ENCODE data around the gene EGFL8. TPM values are rescaled to one million over a fixed set of nuclear protein-coding genes. Genes with fewer than 3 reads are reported as not detected.
"Not testable (repeated sequence)": the region's sequence is repeated elsewhere in the genome, so short reads cannot be mapped to it uniquely, and the experiment has no call there.

Gene EGFL8
- total RNA-seq, 1 donor from 2014 or later = 15.4 TPM

- Mint-ChIP-seq H3K27me3 (ENCODE audit: low read depth) (no peaks in the 10 kb centered on the region), H3K36me3 (ENCODE audit: low read depth) (peaks cover 17% of the 10 kb centered on the region), H3K9me3 (ENCODE audit: low read depth) (no peaks in the 10 kb centered on the region), H3K4me1 (ENCODE audit: low read depth) (peaks cover 44% of the 10 kb centered on the region), H3K4me3 (ENCODE audit: unreplicated experiment) (no peak overlapping the region), H3K27ac (ENCODE audit: unreplicated experiment) (no peak overlapping the region)
- no peak for TF ChIP-seq CTCF (IDR thresholded peaks at IDR 0.05)
- no peak for DNase-seq (ENCODE audit: low spot score)
Observed at GRCh38 chr6:32183030-32183429, 18.6 kb downstream of the EGFL8 start.

- Mint-ChIP-seq H3K27me3 (ENCODE audit: low read depth) (no peaks in the 10 kb centered on the region), H3K4me3 (ENCODE audit: unreplicated experiment) (no peak overlapping the region), H3K4me1 (ENCODE audit: low read depth) (peaks cover 48% of the 10 kb centered on the region), H3K9me3 (ENCODE audit: low read depth) (no peaks in the 10 kb centered on the region), H3K36me3 (ENCODE audit: low read depth) (peaks cover 17% of the 10 kb centered on the region), H3K27ac (ENCODE audit: unreplicated experiment) (peak overlapping the region; percentile 8)
- peak; percentile 46 for DNase-seq (ENCODE audit: low spot score)
- no peak for TF ChIP-seq CTCF (IDR thresholded peaks at IDR 0.05)
Observed at GRCh38 chr6:32183483-32184083, 19.2 kb downstream of the EGFL8 start.

GRCh38 chr6:32184084-32184640 lies 19.8 kb downstream of the EGFL8 start, which contains the start of gene AGER:
Gene AGER, minus strand, starts transcription at chr6:32184253. Its CDS starts 31 bp downstream, at chr6:32184222.
- Mint-ChIP-seq H3K36me3 (ENCODE audit: low read depth) (peaks cover 17% of the 10 kb centered on the region), H3K4me3 (ENCODE audit: unreplicated experiment) (no peak within 1 kb of the TSS), H3K4me1 (ENCODE audit: low read depth) (peaks cover 48% of the 10 kb centered on the region), H3K9me3 (ENCODE audit: low read depth) (no peaks in the 10 kb centered on the region), H3K27ac (ENCODE audit: unreplicated experiment) (peak within 1 kb of the TSS; percentile 17), H3K27me3 (ENCODE audit: low read depth) (no peaks in the 10 kb centered on the region)
- no peak for TF ChIP-seq CTCF (IDR thresholded peaks at IDR 0.05)
- peak; percentile 56 for DNase-seq (ENCODE audit: low spot score)

- peaks cover 11% of the 10 kb centered on the region for H3K36me3 Mint-ChIP-seq (ENCODE audit: low read depth)
- peaks cover 42% of the 10 kb centered on the region for H3K4me1 Mint-ChIP-seq (ENCODE audit: low read depth)
- peak overlapping the region; percentile 78 for H3K27ac Mint-ChIP-seq (ENCODE audit: unreplicated experiment)
- not testable (repeated sequence) for H3K9me3 Mint-ChIP-seq (ENCODE audit: low read depth); H3K27me3 Mint-ChIP-seq (ENCODE audit: low read depth); H3K4me3 Mint-ChIP-seq (ENCODE audit: unreplicated experiment)
- DNase-seq (ENCODE audit: low spot score) = peak; percentile 48
Observed at GRCh38 chr6:32185681-32186131, 21.3 kb downstream of the EGFL8 start.

- H3K9me3 Mint-ChIP-seq (ENCODE audit: low read depth); H3K27me3 Mint-ChIP-seq (ENCODE audit: low read depth); H3K36me3 Mint-ChIP-seq (ENCODE audit: low read depth); H3K4me3 Mint-ChIP-seq (ENCODE audit: unreplicated experiment): not testable (repeated sequence)
- H3K27ac Mint-ChIP-seq (ENCODE audit: unreplicated experiment) = peak overlapping the region; percentile 78
- peak; percentile 63 for DNase-seq (ENCODE audit: low spot score)
- peaks cover 46% of the 10 kb centered on the region for H3K4me1 Mint-ChIP-seq (ENCODE audit: low read depth)
Observed at GRCh38 chr6:32186151-32186840, 21.9 kb downstream of the EGFL8 start.

- Mint-ChIP-seq H3K27ac (ENCODE audit: unreplicated experiment) (peak overlapping the region; percentile 12), H3K36me3 (ENCODE audit: low read depth) (peaks cover 10% of the 10 kb centered on the region), H3K4me3 (ENCODE audit: unreplicated experiment) (no peak overlapping the region), H3K4me1 (ENCODE audit: low read depth) (peaks cover 55% of the 10 kb centered on the region), H3K27me3 (ENCODE audit: low read depth) (no peaks in the 10 kb centered on the region), H3K9me3 (ENCODE audit: low read depth) (no peaks in the 10 kb centered on the region)
- DNase-seq (ENCODE audit: low spot score) = peak; percentile 57
- no peak for TF ChIP-seq CTCF (IDR thresholded peaks at IDR 0.05)
Observed at GRCh38 chr6:32187009-32187709, 22.8 kb downstream of the EGFL8 start.

- H3K36me3 Mint-ChIP-seq (ENCODE audit: low read depth); H3K27me3 Mint-ChIP-seq (ENCODE audit: low read depth); H3K9me3 Mint-ChIP-seq (ENCODE audit: low read depth): not testable (repeated sequence)
- Mint-ChIP-seq H3K4me1 (ENCODE audit: low read depth) (peaks cover 62% of the 10 kb centered on the region), H3K27ac (ENCODE audit: unreplicated experiment) (peak overlapping the region; percentile 41), H3K4me3 (ENCODE audit: unreplicated experiment) (peak overlapping the region; percentile 92)
- peak; percentile 53 for DNase-seq (ENCODE audit: low spot score)
Observed at GRCh38 chr6:32187725-32188380, 23.5 kb downstream of the EGFL8 start.
